Neural progenitor cell (in vitro differentiated cells): Measurements from ENCODE around the gene CGN. TPM values are rescaled to one million over a fixed set of nuclear protein-coding genes. Genes with fewer than 3 reads are reported as not detected.

Source experiments
- DNase-seq: peaks from one replicate; pipeline ENCODE4 v3.0.0-alpha.2; 2016; ENCODE audit warnings: low spot score
- H2AFZ ChIP-seq: fragments of 200-600 bp; sonication (generic); replicated peaks from 2 replicates; pipeline ENCODE4 v1.6.1; 2016; ENCODE audit warnings: antibody characterized with exemption
- H3F3A ChIP-seq: fragments of 200-600 bp; sonication (generic); 2 replicates; pipeline ENCODE4 v1.6.1; 2016; ENCODE audit warnings: antibody characterized with exemption, low read depth
- H3K27ac ChIP-seq: fragments of 200-600 bp; sonication (generic); 2 replicates; pipeline ENCODE4 v1.5.1; 2016; ENCODE audit warnings: mild to moderate bottlenecking
- H3K27me3 ChIP-seq: fragments of 200-600 bp; sonication (generic); 2 replicates; pipeline ENCODE4 v1.6.1; 2016; ENCODE audit warnings: mild to moderate bottlenecking, moderate library complexity
- H3K36me3 ChIP-seq: fragments of 200-600 bp; sonication (generic); 2 replicates; pipeline ENCODE4 v1.5.1; 2016
- H3K4me1 ChIP-seq: fragments of 200-600 bp; sonication (generic); 2 replicates; pipeline ENCODE4 v1.6.1; 2016; ENCODE audit warnings: mixed run types
- H3K4me2 ChIP-seq: fragments of 200-600 bp; sonication (generic); 2 replicates; pipeline ENCODE4 v1.6.1; 2016
- H3K4me3 ChIP-seq: fragments of 200-600 bp; sonication (generic); 2 replicates; pipeline ENCODE4 v1.5.1; 2016
- H3K79me2 ChIP-seq: fragments of 200-600 bp; sonication (generic); 2 replicates; pipeline ENCODE4 v1.6.1; 2016; ENCODE audit warnings: low read depth
- H3K9ac ChIP-seq: fragments of 200-600 bp; sonication (generic); 2 replicates; pipeline ENCODE4 v1.6.1; 2016
- H3K9me3 ChIP-seq: fragments of 200-600 bp; sonication (generic); 2 replicates; pipeline ENCODE4 v1.5.1; 2016; ENCODE audit warnings: low read depth
- H4K20me1 ChIP-seq: fragments of 200-600 bp; sonication (generic); 2 replicates; pipeline ENCODE4 v1.6.1; 2016; ENCODE audit warnings: low read depth
- H3K27ac Mint-ChIP-seq: 3 replicates; pipeline ENCODE4 v1.8.0; 2021; ENCODE audit warnings: mixed read lengths
- H3K27me3 Mint-ChIP-seq: 2 replicates; pipeline ENCODE4 v1.8.0; 2022; ENCODE audit warnings: low read depth, mild to moderate bottlenecking, inconsistent platforms, moderate library complexity, mixed read lengths; ENCODE audit not compliant: insufficient read depth
- H3K36me3 Mint-ChIP-seq: 3 replicates; pipeline ENCODE4 v1.8.0; 2021; ENCODE audit warnings: mixed read lengths
- H3K4me1 Mint-ChIP-seq: 3 replicates; pipeline ENCODE4 v1.8.0; 2021; ENCODE audit warnings: mixed read lengths
- H3K4me3 Mint-ChIP-seq: 3 replicates; pipeline ENCODE4 v1.8.0; 2021; ENCODE audit warnings: mild to moderate bottlenecking, moderate library complexity, mixed read lengths
- H3K9me3 Mint-ChIP-seq: 3 replicates; pipeline ENCODE4 v1.8.0; 2020; ENCODE audit warnings: mixed read lengths
- CTCF ChIP-seq: fragments of 200-600 bp; sonication (generic); IDR thresholded peaks from 2 replicates; pipeline ENCODE4 v1.5.1; 2017; ENCODE audit warnings: antibody characterized with exemption, mild to moderate bottlenecking
- EZH2 ChIP-seq: fragments of 200-600 bp; sonication (generic); IDR thresholded peaks from 2 replicates; pipeline ENCODE4 v1.6.1; 2017; ENCODE audit warnings: antibody characterized with exemption, mild to moderate bottlenecking, moderate library complexity
- EZH2phosphoT487 ChIP-seq: fragments of 200-600 bp; sonication (generic); IDR thresholded peaks from 2 replicates; pipeline ENCODE4 v1.6.1; 2017; ENCODE audit warnings: antibody characterized with exemption
- total RNA-seq: library from RNA; depleted of rRNA; stranded (reverse); fragments of >200 nt; gene quantifications from 2 replicates; pipeline ENCODE4 v1.2.3, GENCODE V29; 2015; ENCODE audit warnings: low replicate concordance

Gene CGN
- total RNA-seq, 1 donor from 2014 or later = 5.4 TPM

- peaks cover 6% of the 10 kb centered on the region for H3K27me3 Mint-ChIP-seq
- no peaks in the 10 kb centered on the region for H3K36me3 ChIP-seq
- TF ChIP-seq CTCF (no peak), EZH2phosphoT487 (no peak), EZH2 (no peak)
- no peak overlapping the region for H2AFZ ChIP-seq
- no peak overlapping the region for H3K4me2 ChIP-seq
- H3K79me2 ChIP-seq = peaks cover 7% of the 10 kb centered on the region
- no peak overlapping the region for H3K27ac Mint-ChIP-seq
- H3K36me3 Mint-ChIP-seq = peaks cover 6% of the 10 kb centered on the region
- no peak for DNase-seq
- H3K4me1 Mint-ChIP-seq = peaks cover 42% of the 10 kb centered on the region
- peaks cover 6% of the 10 kb centered on the region for H3K4me1 ChIP-seq
- H3K4me3 Mint-ChIP-seq = no peak overlapping the region
- H3K9me3 ChIP-seq = no peaks in the 10 kb centered on the region
- no peak overlapping the region for H3K4me3 ChIP-seq
- no peak overlapping the region for H3K27ac ChIP-seq
- peaks cover 12% of the 10 kb centered on the region for H4K20me1 ChIP-seq
- no peak overlapping the region for H3K9ac ChIP-seq
- H3K9me3 Mint-ChIP-seq = no peaks in the 10 kb centered on the region
- peaks cover 24% of the 10 kb centered on the region for H3F3A ChIP-seq
- no peaks in the 10 kb centered on the region for H3K27me3 ChIP-seq
Observed at GRCh38 chr1:151537112-151537511, 25.9 kb downstream of the CGN start.

DNA sequence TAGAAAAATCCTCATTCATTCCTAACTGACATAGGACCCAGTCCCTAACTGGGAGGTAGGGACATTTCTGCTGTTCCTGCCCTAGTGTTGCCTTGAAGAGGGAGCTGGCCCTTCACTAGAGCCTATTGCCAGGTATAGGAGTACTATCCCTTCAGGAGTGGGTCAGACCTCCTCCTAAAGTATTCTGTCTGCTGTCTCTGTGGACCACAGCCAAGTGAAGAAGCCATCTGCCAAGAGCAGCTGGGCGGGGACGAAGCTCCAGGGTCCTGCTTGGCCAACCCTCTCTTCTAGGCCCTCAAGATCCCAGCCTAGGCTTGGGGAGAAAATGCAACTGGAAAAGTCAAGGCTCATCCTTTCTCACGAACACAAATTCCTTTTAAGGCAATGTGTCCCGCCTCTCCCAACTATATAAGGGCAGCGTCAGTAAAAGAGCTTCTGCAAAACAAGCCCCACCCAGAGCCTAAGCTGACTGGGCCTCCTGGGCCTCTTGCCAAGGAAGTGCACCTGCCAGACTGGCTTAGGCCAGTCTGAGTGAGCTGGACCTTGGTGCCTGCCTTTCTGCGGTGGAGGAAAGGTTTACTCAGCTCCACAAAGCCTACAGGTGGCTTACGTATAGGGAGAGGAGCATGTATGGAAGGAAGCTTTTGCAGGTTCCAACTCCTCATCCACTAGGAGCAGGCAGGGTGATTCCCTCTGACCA is 28.3 kb downstream of the CGN start:
- Histone ChIP-seq H3K79me2 (peaks cover 20% of the 10 kb centered on the region), H3K4me1 (peaks cover 6% of the 10 kb centered on the region), H3K27me3 (no peaks in the 10 kb centered on the region), H3K4me3 (peak overlapping the region; percentile 81), H3K9me3 (no peaks in the 10 kb centered on the region), H2AFZ (peak overlapping the region; percentile 69), H3K4me2 (peak overlapping the region; percentile 82), H3F3A (peaks cover 24% of the 10 kb centered on the region), H3K36me3 (no peaks in the 10 kb centered on the region), H3K27ac (no peak overlapping the region), H3K9ac (no peak overlapping the region), H4K20me1 (peaks cover 12% of the 10 kb centered on the region)
- H3K4me1 Mint-ChIP-seq = peaks cover 28% of the 10 kb centered on the region
- H3K4me3 Mint-ChIP-seq = peak overlapping the region; percentile 98
- H3K9me3 Mint-ChIP-seq = no peaks in the 10 kb centered on the region
- peaks cover 8% of the 10 kb centered on the region for H3K27me3 Mint-ChIP-seq
- no peak for TF ChIP-seq CTCF
- TF ChIP-seq EZH2phosphoT487 = no peak
- TF ChIP-seq EZH2 = no peak
- no peak overlapping the region for H3K27ac Mint-ChIP-seq
- peaks cover 6% of the 10 kb centered on the region for H3K36me3 Mint-ChIP-seq
- DNase-seq = peak; percentile 52

DNA sequence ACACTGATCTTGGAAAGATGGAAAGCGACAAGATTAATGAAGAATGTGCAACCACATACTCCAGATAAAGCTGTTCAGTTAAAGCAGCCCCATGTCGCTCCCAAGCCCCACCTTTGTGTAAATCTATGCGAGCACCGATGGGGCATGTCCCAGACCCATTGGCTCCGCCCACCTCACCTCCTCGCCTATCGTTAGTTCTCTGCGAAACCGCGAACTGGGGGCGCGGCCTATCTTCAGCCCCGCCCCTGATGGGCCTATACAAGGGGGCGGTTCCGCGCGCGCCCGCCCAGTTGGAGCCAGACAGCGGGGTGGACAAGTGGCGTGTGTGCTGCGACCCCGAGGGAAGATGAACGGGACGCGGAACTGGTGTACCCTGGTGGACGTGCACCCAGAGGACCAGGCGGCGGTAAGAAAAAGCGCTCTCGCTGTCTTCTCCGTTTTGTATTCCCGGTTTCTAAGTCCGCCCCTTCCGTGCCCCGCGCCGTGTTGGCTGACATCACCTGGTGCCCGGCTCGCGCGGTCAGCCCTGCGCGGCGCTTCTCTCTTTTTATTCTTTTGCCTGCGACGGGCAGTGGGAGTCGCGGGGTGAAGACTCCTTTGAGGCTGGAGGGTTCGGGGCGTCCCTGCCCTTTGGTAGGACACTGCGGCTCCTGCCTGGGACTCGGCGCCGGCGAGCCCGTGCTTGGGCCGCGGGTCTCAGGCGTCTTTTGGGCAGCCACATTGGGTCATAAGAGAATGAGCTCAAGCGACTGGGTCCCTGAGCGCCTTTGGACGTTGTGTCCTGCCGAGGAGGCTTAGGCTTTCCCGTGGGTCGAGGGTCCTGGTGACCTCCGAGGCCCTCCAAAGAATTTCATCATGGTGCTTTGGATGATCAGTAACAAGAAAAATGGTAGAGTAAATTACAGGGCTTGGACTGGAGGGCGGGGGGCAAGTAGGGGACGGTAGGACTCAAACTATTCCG is 29.1 kb downstream of the CGN start, which contains the start of gene TUFT1:
TSS of gene TUFT1 (plus strand) at position 289 of the 961 bp plus-strand sequence. CDS start at position 347, 58 bp downstream.
- H3K9me3 ChIP-seq = no peaks in the 10 kb centered on the region
- peak; percentile 99 for DNase-seq
- H3K27ac Mint-ChIP-seq = no peak within 1 kb of the TSS
- peak within 1 kb of the TSS; percentile 39 for H3K9ac ChIP-seq
- peaks cover 6% of the 10 kb centered on the region for H3K4me1 ChIP-seq
- peaks cover 12% of the 10 kb centered on the region for H4K20me1 ChIP-seq
- peak within 1 kb of the TSS; percentile 82 for H3K4me2 ChIP-seq
- H2AFZ ChIP-seq = peak within 1 kb of the TSS; percentile 87
- peak within 1 kb of the TSS; percentile 81 for H3K4me3 ChIP-seq
- peaks cover 24% of the 10 kb centered on the region for H3F3A ChIP-seq
- no peaks in the 10 kb centered on the region for H3K36me3 ChIP-seq
- H3K4me1 Mint-ChIP-seq = peaks cover 21% of the 10 kb centered on the region
- H3K27ac ChIP-seq = no peak within 1 kb of the TSS
- TF ChIP-seq EZH2phosphoT487 = no peak
- TF ChIP-seq CTCF = no peak
- no peak for TF ChIP-seq EZH2
- H3K27me3 Mint-ChIP-seq = peaks cover 8% of the 10 kb centered on the region
- H3K27me3 ChIP-seq = no peaks in the 10 kb centered on the region
- no peaks in the 10 kb centered on the region for H3K9me3 Mint-ChIP-seq
- H3K4me3 Mint-ChIP-seq = peak within 1 kb of the TSS; percentile 98
- peaks cover 7% of the 10 kb centered on the region for H3K36me3 Mint-ChIP-seq
- H3K79me2 ChIP-seq = peaks cover 20% of the 10 kb centered on the region
